Peyer's patch (tissue), 4 donors: Measurements from ENCODE around the gene ASB13. TPM values are rescaled to one million over a fixed set of nuclear protein-coding genes. Genes with fewer than 3 reads are reported as not detected.

Experiments
- DNase-seq, 3 donors: peaks; one replicate each; pipeline ENCODE4 v3.0.0-alpha.2; 2017 to 2019
- H3K27ac ChIP-seq, 4 donors: fragments of 200-600 bp; sonication (generic); one replicate each; pipeline ENCODE4 v1.5.1; 2016 to 2019
- H3K27me3 ChIP-seq, 2 donors: fragments of 200-600 bp; sonication (generic); one replicate each; pipeline ENCODE4 v1.5.1; 2019
- H3K36me3 ChIP-seq, 3 donors: fragments of 200-600 bp; sonication (generic); one replicate each; pipeline ENCODE4 v1.5.1; 2016 to 2019
- H3K4me1 ChIP-seq, 4 donors: fragments of 200-600 bp; sonication (generic); one replicate each; pipeline ENCODE4 v1.5.1; 2016 to 2019
- H3K4me3 ChIP-seq, 4 donors: fragments of 200-600 bp; sonication (generic); 1 replicate in 3 of 4; 2 replicates in 1 of 4; pipeline ENCODE4 v1.5.1; 2016 to 2019; ENCODE audit warnings: mild to moderate bottlenecking in 1 of 4
- H3K9me3 ChIP-seq, 4 donors: fragments of 200-600 bp; sonication (generic); one replicate each; pipeline ENCODE4 v1.5.1; 2016 to 2019; ENCODE audit warnings: mild to moderate bottlenecking in 1 of 4
- CTCF ChIP-seq, 6 experiments: fragments of 450-650 bp in 4 of 6; fragments of 200-600 bp in 2 of 6; sonication (generic) in 1 of 6; IDR thresholded peaks; one replicate each; pipeline ENCODE4 v1.5.1; 2017 to 2019; ENCODE audit warnings: antibody characterized with exemption in 6 of 6, mild to moderate bottlenecking in 3 of 6, moderate library complexity in 1 of 6
- POLR2A ChIP-seq, 2 donors: fragments of 450-650 bp; IDR thresholded peaks; one replicate each; pipeline ENCODE4 v1.5.1; 2017; ENCODE audit warnings: antibody characterized with exemption in 2 of 2, mild to moderate bottlenecking in 2 of 2, moderate library complexity in 2 of 2
- total RNA-seq, 4 donors: library from RNA; depleted of rRNA; stranded (reverse); fragments of >200 nt; gene quantifications; one replicate each; pipeline ENCODE4 v1.1.0, GENCODE V29; 2016

The ASB13 gene
- total RNA-seq, 4 donors from 2014 or later: 28.1 to 80.9 (median 61.2) TPM

- no peak for DNase-seq
- Histone ChIP-seq H3K36me3 (peaks cover 0 to 53% (median 0%) of the 10 kb centered on the region in 3 donors), H3K9me3 (no peaks in the 10 kb centered on the region), H3K4me1 (peaks cover 0 to 10% (median 0%) of the 10 kb centered on the region in 4 donors), H3K27ac (no peak overlapping the region), H3K27me3 (no peaks in the 10 kb centered on the region), H3K4me3 (no peak overlapping the region)
- TF ChIP-seq CTCF (IDR thresholded peaks at IDR 0.05): no peak
- no peak for TF ChIP-seq POLR2A (IDR thresholded peaks at IDR 0.05)
Measured at GRCh38 chr10:5640501-5640900, 25.9 kb downstream of the ASB13 start.

GRCh38 chr10:5640036-5640435 is 26.4 kb downstream of the ASB13 start:
- H3K36me3 ChIP-seq: peaks cover 0 to 53% (median 0%) of the 10 kb centered on the region in 3 donors

GRCh38 chr10:5639066-5639465 is 27.3 kb downstream of the ASB13 start:
- Histone ChIP-seq H3K27ac (no peak overlapping the region), H3K36me3 (peaks cover 0 to 51% (median 0%) of the 10 kb centered on the region in 3 donors), H3K27me3 (no peaks in the 10 kb centered on the region), H3K9me3 (no peaks in the 10 kb centered on the region), H3K4me1 (no peaks in the 10 kb centered on the region), H3K4me3 (no peak overlapping the region)
- TF ChIP-seq POLR2A (IDR thresholded peaks at IDR 0.05) (no peak), CTCF (IDR thresholded peaks at IDR 0.05) (no peak)
- DNase-seq: peak in 1 of 3 donors; percentile 41

More at GRCh38 chr10:5640036-5640435, 26.4 kb downstream of the ASB13 start:
- Histone ChIP-seq H3K27me3 (no peaks in the 10 kb centered on the region), H3K9me3 (no peaks in the 10 kb centered on the region), H3K27ac (no peak overlapping the region), H3K4me3 (no peak overlapping the region), H3K4me1 (peaks cover 0 to 8% (median 0%) of the 10 kb centered on the region in 4 donors)
- TF ChIP-seq CTCF (IDR thresholded peaks at IDR 0.05) (no peak), POLR2A (IDR thresholded peaks at IDR 0.05) (no peak)
- peak in 1 of 3 donors; percentile 28 for DNase-seq

GRCh38 chr10:5638494-5638893 is 27.9 kb downstream of the ASB13 start:
- Histone ChIP-seq H3K27me3 (no peaks in the 10 kb centered on the region), H3K4me3 (no peak overlapping the region), H3K27ac (no peak overlapping the region), H3K36me3 (peaks cover 0 to 45% (median 0%) of the 10 kb centered on the region in 3 donors), H3K9me3 (no peaks in the 10 kb centered on the region), H3K4me1 (no peaks in the 10 kb centered on the region)
- TF ChIP-seq POLR2A (IDR thresholded peaks at IDR 0.05): no peak
- DNase-seq: peak in 1 of 3 donors; percentile 31

- no peak for DNase-seq
- Histone ChIP-seq H3K27ac (no peak overlapping the region), H3K27me3 (no peaks in the 10 kb centered on the region), H3K4me3 (no peak overlapping the region), H3K9me3 (no peaks in the 10 kb centered on the region), H3K36me3 (peaks cover 0 to 16% (median 0%) of the 10 kb centered on the region in 3 donors), H3K4me1 (peaks cover 0 to 9% (median 2%) of the 10 kb centered on the region in 4 donors)
- no peak for TF ChIP-seq CTCF (IDR thresholded peaks at IDR 0.05)
- no peak for TF ChIP-seq POLR2A (IDR thresholded peaks at IDR 0.05)
Measured at GRCh38 chr10:5634918-5635317, 31.5 kb downstream of the ASB13 start.

- Histone ChIP-seq H3K27ac (peak overlapping the region in 3 of 4 donors; percentile 40 to 89 (median 74)), H3K4me1 (peaks cover 0 to 18% (median 4%) of the 10 kb centered on the region in 4 donors)
- no peak for DNase-seq
Measured at GRCh38 chr10:5633166-5633749, 33.1 kb downstream of the ASB13 start.

More at GRCh38 chr10:5633166-5633749, 33.1 kb downstream of the ASB13 start:
- no peak overlapping the region for H3K4me3 ChIP-seq
- H3K9me3 ChIP-seq: no peaks in the 10 kb centered on the region
- H3K27me3 ChIP-seq: no peaks in the 10 kb centered on the region
- TF ChIP-seq CTCF (IDR thresholded peaks at IDR 0.05): no peak
- TF ChIP-seq POLR2A (IDR thresholded peaks at IDR 0.05): no peak
- no peaks in the 10 kb centered on the region for H3K36me3 ChIP-seq
